Testis (tissue), 3 donors: Measurements from ENCODE around the gene MRPL42. TPM values are rescaled to one million over a fixed set of nuclear protein-coding genes. Genes with fewer than 3 reads are reported as not detected.

Experiments used
- DNase-seq: peaks from one replicate; pipeline ENCODE4 v3.0.0-alpha.2; 2019
- H3K27ac ChIP-seq, 2 donors: fragments of 200-600 bp; sonication (generic); one replicate each; pipeline ENCODE4 v1.5.1; 2019
- H3K27me3 ChIP-seq: fragments of 200-600 bp; sonication (generic); one replicate; pipeline ENCODE4 v1.5.1; 2019
- H3K36me3 ChIP-seq: fragments of 200-600 bp; sonication (generic); one replicate; pipeline ENCODE4 v1.5.1; 2017; ENCODE audit warnings: low read depth; ENCODE audit errors: missing control alignments
- H3K4me1 ChIP-seq: fragments of 200-600 bp; sonication (generic); one replicate; pipeline ENCODE4 v1.5.1; 2019
- H3K4me3 ChIP-seq, 2 donors: fragments of 200-600 bp; sonication (generic); one replicate each; pipeline ENCODE4 v1.5.1; 2017 to 2019
- H3K9me3 ChIP-seq: fragments of 200-600 bp; sonication (generic); one replicate; pipeline ENCODE4 v1.5.1; 2017
- POLR2A ChIP-seq: fragments of 450-650 bp; IDR thresholded peaks from one replicate; pipeline ENCODE4 v1.6.1; 2017; ENCODE audit warnings: antibody characterized with exemption, mild to moderate bottlenecking, moderate library complexity
- WGBS, 2 donors: methylation state at CpG; one replicate each; pipeline ENCODE4 v1.1.5; 2018; 5-methylcytosine and 5-hydroxymethylcytosine counted together
- intact Hi-C: fragments of 100-400 bp; cut with DNase I; formaldehyde crosslinking; loops from one replicate; pipeline ENCODE4 v1.15.1; 2023; ENCODE audit warnings: low total_unique reads
- polyA plus RNA-seq: library from polyadenylated mRNA; stranded (reverse); fragments of 350-450 nt; fragmentation: Illumina TruSeq; extraction: RNeasy Lipid Tissue Mini Kit (QIAGEN cat#74804); gene quantifications from one replicate; pipeline ENCODE4 v1.2.3, GENCODE V29; 2014; ENCODE audit warnings: low read depth, low replicate concordance; ENCODE audit not compliant: insufficient read depth
- total RNA-seq, 2 donors: library from RNA; depleted of rRNA; stranded (reverse); fragments of >200 nt; gene quantifications; one replicate each; pipeline ENCODE4 v1.2.3, GENCODE V29; 2016
- TF ChIP-seq, protein P1 (sequence below), 3 experiments: fragments of 450-650 bp in 2 of 3; fragments of 200-600 bp in 1 of 3; sonication (generic) in 1 of 3; IDR thresholded peaks; one replicate each; pipeline ENCODE4 v1.5.1; 2016 to 2019; ENCODE audit warnings: antibody characterized with exemption in 3 of 3, mild to moderate bottlenecking in 2 of 3, moderate library complexity in 1 of 3

MRPL42 gene
- total and polyA plus RNA-seq, 3 donors from 2014 or later = 38.8 to 93.5 (median 39.6) TPM

- H3K36me3 ChIP-seq = no peaks in the 10 kb centered on the region
- intact Hi-C loops = no loop called here
- TF ChIP-seq, protein P1, sequence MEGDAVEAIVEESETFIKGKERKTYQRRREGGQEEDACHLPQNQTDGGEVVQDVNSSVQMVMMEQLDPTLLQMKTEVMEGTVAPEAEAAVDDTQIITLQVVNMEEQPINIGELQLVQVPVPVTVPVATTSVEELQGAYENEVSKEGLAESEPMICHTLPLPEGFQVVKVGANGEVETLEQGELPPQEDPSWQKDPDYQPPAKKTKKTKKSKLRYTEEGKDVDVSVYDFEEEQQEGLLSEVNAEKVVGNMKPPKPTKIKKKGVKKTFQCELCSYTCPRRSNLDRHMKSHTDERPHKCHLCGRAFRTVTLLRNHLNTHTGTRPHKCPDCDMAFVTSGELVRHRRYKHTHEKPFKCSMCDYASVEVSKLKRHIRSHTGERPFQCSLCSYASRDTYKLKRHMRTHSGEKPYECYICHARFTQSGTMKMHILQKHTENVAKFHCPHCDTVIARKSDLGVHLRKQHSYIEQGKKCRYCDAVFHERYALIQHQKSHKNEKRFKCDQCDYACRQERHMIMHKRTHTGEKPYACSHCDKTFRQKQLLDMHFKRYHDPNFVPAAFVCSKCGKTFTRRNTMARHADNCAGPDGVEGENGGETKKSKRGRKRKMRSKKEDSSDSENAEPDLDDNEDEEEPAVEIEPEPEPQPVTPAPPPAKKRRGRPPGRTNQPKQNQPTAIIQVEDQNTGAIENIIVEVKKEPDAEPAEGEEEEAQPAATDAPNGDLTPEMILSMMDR (IDR thresholded peaks at IDR 0.05) = no peak
- TF ChIP-seq POLR2A = no peak
- H3K27ac ChIP-seq = no peak overlapping the region
- H3K4me3 ChIP-seq = no peak overlapping the region
- no peaks in the 10 kb centered on the region for H3K4me1 ChIP-seq
- H3K27me3 ChIP-seq = no peaks in the 10 kb centered on the region
- DNase-seq = no peak
- H3K9me3 ChIP-seq = no peaks in the 10 kb centered on the region
- 54 to 87% methylated on average over 4 of the region's 4 CpGs for WGBS, 2 donors
These were observed 59.6 kb downstream of the MRPL42 start for GRCh38 chr12:93526786-93527428.

GRCh38 chr12:93530358-93530757 is 63.0 kb downstream of the MRPL42 start:
- H3K4me3 ChIP-seq = no peak overlapping the region
- no peaks in the 10 kb centered on the region for H3K27me3 ChIP-seq
- WGBS, 2 donors = 54% methylated on average over 5 of the region's 5 CpGs
- no peak overlapping the region for H3K27ac ChIP-seq
- H3K4me1 ChIP-seq = no peaks in the 10 kb centered on the region
- DNase-seq = no peak
- TF ChIP-seq, protein P1 (IDR thresholded peaks at IDR 0.05) = no peak
- no peak for TF ChIP-seq POLR2A
- H3K9me3 ChIP-seq = no peaks in the 10 kb centered on the region
- intact Hi-C loops = no loop called here
- no peaks in the 10 kb centered on the region for H3K36me3 ChIP-seq

DNA sequence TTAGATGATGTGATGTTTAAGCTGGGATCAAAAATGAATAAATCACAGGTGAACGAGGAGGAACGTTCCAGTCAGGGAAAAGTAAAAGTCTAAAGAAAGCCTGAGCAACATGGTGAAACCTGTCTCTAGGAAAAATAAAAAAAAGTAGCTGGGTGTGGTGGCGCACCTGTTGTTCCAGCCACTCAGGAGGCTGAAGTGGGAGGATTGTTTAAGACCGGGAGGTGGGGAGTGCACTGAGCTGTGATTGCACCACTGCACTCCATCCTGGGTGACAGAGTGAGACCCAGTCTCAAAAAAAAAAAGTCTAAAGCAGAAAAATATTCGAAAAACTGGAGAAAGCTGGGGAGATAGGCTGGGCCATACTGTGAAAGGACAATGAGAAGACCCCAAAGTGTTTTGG is 66.0 kb downstream of the MRPL42 start:
- Histone ChIP-seq H3K9me3 (no peaks in the 10 kb centered on the region), H3K4me3 (no peak overlapping the region), H3K36me3 (no peaks in the 10 kb centered on the region), H3K27me3 (no peaks in the 10 kb centered on the region), H3K4me1 (no peaks in the 10 kb centered on the region), H3K27ac (no peak overlapping the region)
- 84 to 91% methylated on average over 5 of the region's 5 CpGs for WGBS, 2 donors
- TF ChIP-seq, protein P1 (IDR thresholded peaks at IDR 0.05) = no peak
- no peak for TF ChIP-seq POLR2A
- DNase-seq = no peak
- intact Hi-C loops = no loop called here

DNA sequence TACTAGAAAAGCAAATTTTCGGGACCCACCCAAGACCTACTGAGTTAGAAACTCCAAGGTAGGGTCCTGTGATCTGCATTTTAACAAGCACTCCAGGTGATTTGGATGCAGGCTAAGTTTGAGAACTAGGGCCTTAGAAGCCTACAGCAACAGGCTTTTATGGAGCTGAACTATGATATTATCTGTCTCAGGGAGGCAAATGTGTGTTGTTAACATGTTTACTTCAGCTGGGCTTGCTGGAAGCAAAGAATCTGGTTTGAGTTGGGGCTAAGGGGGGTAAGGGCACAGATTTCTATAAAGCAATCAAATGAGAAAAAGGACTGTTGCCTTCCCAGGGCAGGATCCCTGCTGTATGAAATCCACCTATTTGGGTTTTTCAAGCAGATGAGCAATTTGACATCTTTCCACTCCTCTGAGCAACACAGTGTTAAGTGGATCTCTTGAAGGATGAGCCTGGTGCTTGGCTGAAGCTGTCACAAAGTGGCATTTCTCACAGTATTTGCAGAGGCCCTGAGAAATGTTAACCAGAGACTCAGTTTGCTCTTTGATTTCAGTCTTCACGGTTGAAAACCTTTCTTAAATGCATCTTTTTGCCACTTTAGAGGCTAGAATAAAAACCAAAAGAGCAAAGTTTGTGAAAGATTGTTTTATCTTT is 68.9 kb downstream of the MRPL42 start:
- DNase-seq = no peak
- Histone ChIP-seq H3K27ac (no peak overlapping the region), H3K36me3 (no peaks in the 10 kb centered on the region), H3K4me1 (no peaks in the 10 kb centered on the region), H3K27me3 (no peaks in the 10 kb centered on the region), H3K4me3 (no peak overlapping the region), H3K9me3 (no peaks in the 10 kb centered on the region)
- TF ChIP-seq, protein P1 (IDR thresholded peaks at IDR 0.05) = no peak
- TF ChIP-seq POLR2A = no peak
- WGBS, 2 donors = 85 to 88% methylated on average over 2 of the region's 2 CpGs
- intact Hi-C loops = no loop called here
